Parathyroid adenoma (tissue), 2 donors: ENCODE results near the gene PRKRIP1.

Experiments
- H2AFZ ChIP-seq: fragments of 300-600 bp; sonication (generic); one replicate; pipeline ENCODE4 v1.7.0; 2017; ENCODE audit warnings: antibody characterized with exemption, mild to moderate bottlenecking
- H3K27ac ChIP-seq: fragments of 300-600 bp; sonication (generic); one replicate; pipeline ENCODE4 v1.7.0; 2017
- H3K27me3 ChIP-seq: fragments of 300-600 bp; sonication (generic); one replicate; pipeline ENCODE4 v1.7.0; 2017; ENCODE audit warnings: low read length; ENCODE audit not compliant: control insufficient read depth, insufficient read depth
- H3K36me3 ChIP-seq: fragments of 300-600 bp; sonication (generic); one replicate; pipeline ENCODE4 v1.7.0; 2017; ENCODE audit warnings: low read length; ENCODE audit not compliant: control insufficient read depth, insufficient read depth
- H3K4me1 ChIP-seq: fragments of 300-600 bp; sonication (generic); one replicate; pipeline ENCODE4 v1.7.0; 2017; ENCODE audit warnings: control low read depth
- H3K4me2 ChIP-seq: fragments of 300-600 bp; sonication (generic); one replicate; pipeline ENCODE4 v1.7.0; 2017; ENCODE audit warnings: low read length
- H3K4me3 ChIP-seq: fragments of 300-600 bp; sonication (generic); one replicate; pipeline ENCODE4 v1.7.0; 2017; ENCODE audit warnings: low read depth, low read length
- H3K79me2 ChIP-seq: fragments of 300-600 bp; sonication (generic); one replicate; pipeline ENCODE4 v1.7.0; 2017; ENCODE audit warnings: control low read depth
- H3K9ac ChIP-seq: fragments of 300-600 bp; sonication (generic); one replicate; pipeline ENCODE4 v1.7.0; 2017; ENCODE audit warnings: mild to moderate bottlenecking
- H3K9me3 ChIP-seq: fragments of 300-600 bp; sonication (generic); one replicate; pipeline ENCODE4 v1.7.0; 2017; ENCODE audit warnings: low read length; ENCODE audit not compliant: control insufficient read depth
- CTCF ChIP-seq: fragments of 300-600 bp; sonication (generic); IDR thresholded peaks from one replicate; pipeline ENCODE4 v1.7.0; 2017; ENCODE audit warnings: antibody characterized with exemption, mild to moderate bottlenecking
- donor health status: primary hyperparathyroidism.

The PRKRIP1 gene

GRCh38 chr7:102460467-102460866, 64.3 kb downstream of the PRKRIP1 start:
- Histone ChIP-seq H3K4me1 (peaks cover 6% of the 10 kb centered on the region), H3K79me2 (peaks cover 19% of the 10 kb centered on the region), H3K9ac (no peak overlapping the region), H3K4me3 (no peak overlapping the region), H3K4me2 (no peak overlapping the region), H3K27ac (no peak overlapping the region), H3K36me3 (no peaks in the 10 kb centered on the region), H2AFZ (no peak overlapping the region), H3K27me3 (no peaks in the 10 kb centered on the region), H3K9me3 (no peaks in the 10 kb centered on the region)
- no peak for TF ChIP-seq CTCF

- TF ChIP-seq CTCF, result no peak
- H2AFZ ChIP-seq, result peak overlapping the region; percentile 93
- peak overlapping the region; percentile 65 for H3K27ac ChIP-seq
These were observed 67.8 kb downstream of the PRKRIP1 start for GRCh38 chr7:102463841-102464576.

GRCh38 chr7:102464577-102465280, 68.6 kb downstream of the PRKRIP1 start, which contains the start of the genes ALKBH4 and LRWD1:
TSS of gene ALKBH4 (minus strand) at chr7:102464863. CDS start at chr7:102464836, 27 bp downstream.
TSS of gene LRWD1 (plus strand) at chr7:102464984. CDS start at chr7:102465081, 97 bp downstream.
- no peaks in the 10 kb centered on the region for H3K36me3 ChIP-seq
- H3K9ac ChIP-seq, result no peak within 1 kb of the TSS
- H3K4me1 ChIP-seq, result peaks cover 10% of the 10 kb centered on the region
- no peaks in the 10 kb centered on the region for H3K9me3 ChIP-seq
- H3K4me2 ChIP-seq, result peak within 1 kb of the TSS; percentile 96
- peak within 1 kb of the TSS; percentile 99 for H3K4me3 ChIP-seq
- peaks cover 19% of the 10 kb centered on the region for H3K79me2 ChIP-seq
- peak within 1 kb of the TSS; percentile 93 for H2AFZ ChIP-seq
- H3K27me3 ChIP-seq, result no peaks in the 10 kb centered on the region
- no peak for TF ChIP-seq CTCF
- peak within 1 kb of the TSS; percentile 65 for H3K27ac ChIP-seq

More at GRCh38 chr7:102463841-102464576, 67.8 kb downstream of the PRKRIP1 start:
- H3K79me2 ChIP-seq, result peaks cover 19% of the 10 kb centered on the region
- no peaks in the 10 kb centered on the region for H3K27me3 ChIP-seq
- no peak overlapping the region for H3K9ac ChIP-seq
- no peaks in the 10 kb centered on the region for H3K36me3 ChIP-seq
- H3K4me2 ChIP-seq, result peak overlapping the region; percentile 96
- peaks cover 10% of the 10 kb centered on the region for H3K4me1 ChIP-seq
- H3K4me3 ChIP-seq, result peak overlapping the region; percentile 99
- no peaks in the 10 kb centered on the region for H3K9me3 ChIP-seq

- Histone ChIP-seq H3K9ac (no peak overlapping the region), H3K4me1 (peaks cover 10% of the 10 kb centered on the region), H3K4me2 (no peak overlapping the region), H3K27ac (no peak overlapping the region), H3K36me3 (no peaks in the 10 kb centered on the region), H3K4me3 (no peak overlapping the region), H3K9me3 (no peaks in the 10 kb centered on the region), H3K27me3 (no peaks in the 10 kb centered on the region), H3K79me2 (peaks cover 19% of the 10 kb centered on the region), H2AFZ (no peak overlapping the region)
- TF ChIP-seq CTCF, result no peak
These were observed 69.9 kb downstream of the PRKRIP1 start for GRCh38 chr7:102466097-102466496.
